ENCODE results near the gene FAM168A. TPM values are rescaled to one million over a fixed set of nuclear protein-coding genes. Genes with fewer than 3 reads are reported as not detected.

FAM168A gene
- total RNA-seq, 1 experiment from 2014 or later: 25.9 TPM

DNA sequence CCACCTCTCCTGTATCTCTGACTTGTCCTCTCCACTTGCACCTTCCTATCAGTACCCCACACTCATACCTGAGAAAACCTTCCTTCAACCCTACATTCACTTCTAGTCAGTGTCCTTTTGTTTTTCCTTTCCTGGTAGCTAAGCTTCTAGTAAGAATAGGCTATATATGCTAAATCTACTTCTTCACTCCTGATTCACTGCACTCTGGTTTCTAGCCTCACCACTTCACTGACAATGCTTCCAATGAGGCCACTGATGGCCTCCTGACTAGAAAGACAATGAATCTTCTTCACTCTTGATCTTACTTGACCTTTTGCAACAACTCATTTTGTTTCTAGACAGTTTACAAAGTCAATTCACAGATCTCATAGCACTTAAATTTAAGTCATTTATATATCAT lies 169.7 kb downstream of the FAM168A start (continued):
- TF ChIP-seq, protein P1, sequence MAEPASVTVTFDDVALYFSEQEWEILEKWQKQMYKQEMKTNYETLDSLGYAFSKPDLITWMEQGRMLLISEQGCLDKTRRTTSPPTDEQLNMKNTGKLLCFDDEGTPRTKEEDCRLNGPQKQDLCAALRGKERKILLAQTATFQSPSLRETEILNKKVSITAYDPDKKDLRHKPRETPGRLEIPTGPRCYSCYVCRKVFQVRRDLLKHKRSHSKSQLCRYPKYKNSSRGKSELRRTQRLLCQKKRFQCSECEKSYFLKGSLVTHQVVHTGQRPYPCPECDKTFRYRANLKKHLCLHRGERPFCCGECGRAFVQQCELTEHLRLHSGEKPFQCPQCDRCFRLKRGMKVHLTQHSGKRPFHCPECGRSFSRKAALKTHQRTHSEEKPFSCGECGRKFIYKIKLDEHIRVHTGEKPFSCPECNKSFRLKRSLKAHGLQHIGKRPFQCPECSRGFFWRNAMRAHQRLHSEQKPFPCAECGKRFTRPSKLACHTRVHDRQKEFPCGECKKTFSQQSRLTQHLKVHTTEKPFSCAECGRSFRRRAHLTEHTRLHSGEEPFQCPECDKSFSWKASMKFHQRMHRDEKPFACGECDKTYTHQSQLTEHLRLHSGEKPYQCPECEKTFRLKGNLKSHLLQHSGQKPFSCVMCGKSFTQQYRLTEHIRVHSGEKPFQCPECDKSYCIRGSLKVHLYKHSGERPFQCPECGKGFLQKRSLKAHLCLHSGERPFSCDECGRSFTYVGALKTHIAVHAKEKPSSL (CRISPR knock-in tag; conservative IDR thresholded peaks at IDR 0.05): no peak
- TF ChIP-seq E2F5 (CRISPR knock-in tag; IDR thresholded peaks at IDR 0.05): no peak

GRCh38 chr11:73426219-73426850 lies 171.6 kb downstream of the FAM168A start:
- DNase-seq (ENCODE audit: low spot score) (no peak), ATAC-seq (no peak)
- Mint-ChIP-seq H3K4me1 (peaks cover 6% of the 10 kb centered on the region), H3K27ac (peak overlapping the region; percentile 61; the same call in 1 of the 2 replicates), H3K4me3 (no peak overlapping the region), H3K27me3 (ENCODE audit: low read depth) (no peaks in the 10 kb centered on the region), H3K36me3 (no peaks in the 10 kb centered on the region), H3K9me3 (no peaks in the 10 kb centered on the region)
- CTCF ChIA-PET: interaction anchor here (1.0 to 1.6 kb wide), 3 partner anchors 16 to 221 kb away, joined by 3 to 8 read pairs (median 5); no protein-coding TSS in a partner anchor
- POLR2A ChIA-PET: no interaction called here
- TF ChIP-seq NR1H2 (CRISPR knock-in tag; IDR thresholded peaks at IDR 0.05) (no peak), TCF7 (CRISPR knock-in tag; IDR thresholded peaks at IDR 0.05; ENCODE audit: low read depth) (no peak), ZNF396 (CRISPR knock-in tag; IDR thresholded peaks at IDR 0.05; ENCODE audit: borderline replicate concordance) (no peak), ZNF671 (CRISPR knock-in tag; IDR thresholded peaks at IDR 0.05) (no peak), CBFB (CRISPR knock-in tag; IDR thresholded peaks at IDR 0.05; ENCODE audit: low read depth) (no peak), ZNF423 (CRISPR knock-in tag; IDR thresholded peaks at IDR 0.05) (no peak), AR (CRISPR knock-in tag; IDR thresholded peaks at IDR 0.05) (no peak), NFE2L1 (CRISPR knock-in tag; IDR thresholded peaks at IDR 0.05) (no peak), GTF2I (CRISPR knock-in tag; conservative IDR thresholded peaks at IDR 0.05) (no peak), RELA (CRISPR knock-in tag; IDR thresholded peaks at IDR 0.05; ENCODE audit: borderline replicate concordance) (no peak), ZNF263 (CRISPR knock-in tag; IDR thresholded peaks at IDR 0.05; ENCODE audit: low read depth) (no peak), TEAD1 (CRISPR knock-in tag; IDR thresholded peaks at IDR 0.05) (no peak)
- TF ChIP-seq, protein P2, sequence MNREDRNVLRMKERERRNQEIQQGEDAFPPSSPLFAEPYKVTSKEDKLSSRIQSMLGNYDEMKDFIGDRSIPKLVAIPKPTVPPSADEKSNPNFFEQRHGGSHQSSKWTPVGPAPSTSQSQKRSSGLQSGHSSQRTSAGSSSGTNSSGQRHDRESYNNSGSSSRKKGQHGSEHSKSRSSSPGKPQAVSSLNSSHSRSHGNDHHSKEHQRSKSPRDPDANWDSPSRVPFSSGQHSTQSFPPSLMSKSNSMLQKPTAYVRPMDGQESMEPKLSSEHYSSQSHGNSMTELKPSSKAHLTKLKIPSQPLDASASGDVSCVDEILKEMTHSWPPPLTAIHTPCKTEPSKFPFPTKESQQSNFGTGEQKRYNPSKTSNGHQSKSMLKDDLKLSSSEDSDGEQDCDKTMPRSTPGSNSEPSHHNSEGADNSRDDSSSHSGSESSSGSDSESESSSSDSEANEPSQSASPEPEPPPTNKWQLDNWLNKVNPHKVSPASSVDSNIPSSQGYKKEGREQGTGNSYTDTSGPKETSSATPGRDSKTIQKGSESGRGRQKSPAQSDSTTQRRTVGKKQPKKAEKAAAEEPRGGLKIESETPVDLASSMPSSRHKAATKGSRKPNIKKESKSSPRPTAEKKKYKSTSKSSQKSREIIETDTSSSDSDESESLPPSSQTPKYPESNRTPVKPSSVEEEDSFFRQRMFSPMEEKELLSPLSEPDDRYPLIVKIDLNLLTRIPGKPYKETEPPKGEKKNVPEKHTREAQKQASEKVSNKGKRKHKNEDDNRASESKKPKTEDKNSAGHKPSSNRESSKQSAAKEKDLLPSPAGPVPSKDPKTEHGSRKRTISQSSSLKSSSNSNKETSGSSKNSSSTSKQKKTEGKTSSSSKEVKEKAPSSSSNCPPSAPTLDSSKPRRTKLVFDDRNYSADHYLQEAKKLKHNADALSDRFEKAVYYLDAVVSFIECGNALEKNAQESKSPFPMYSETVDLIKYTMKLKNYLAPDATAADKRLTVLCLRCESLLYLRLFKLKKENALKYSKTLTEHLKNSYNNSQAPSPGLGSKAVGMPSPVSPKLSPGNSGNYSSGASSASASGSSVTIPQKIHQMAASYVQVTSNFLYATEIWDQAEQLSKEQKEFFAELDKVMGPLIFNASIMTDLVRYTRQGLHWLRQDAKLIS (CRISPR knock-in tag; IDR thresholded peaks at IDR 0.05; ENCODE audit: borderline replicate concordance): no peak
- TF ChIP-seq, protein P3, sequence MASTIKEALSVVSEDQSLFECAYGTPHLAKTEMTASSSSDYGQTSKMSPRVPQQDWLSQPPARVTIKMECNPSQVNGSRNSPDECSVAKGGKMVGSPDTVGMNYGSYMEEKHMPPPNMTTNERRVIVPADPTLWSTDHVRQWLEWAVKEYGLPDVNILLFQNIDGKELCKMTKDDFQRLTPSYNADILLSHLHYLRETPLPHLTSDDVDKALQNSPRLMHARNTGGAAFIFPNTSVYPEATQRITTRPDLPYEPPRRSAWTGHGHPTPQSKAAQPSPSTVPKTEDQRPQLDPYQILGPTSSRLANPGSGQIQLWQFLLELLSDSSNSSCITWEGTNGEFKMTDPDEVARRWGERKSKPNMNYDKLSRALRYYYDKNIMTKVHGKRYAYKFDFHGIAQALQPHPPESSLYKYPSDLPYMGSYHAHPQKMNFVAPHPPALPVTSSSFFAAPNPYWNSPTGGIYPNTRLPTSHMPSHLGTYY (CRISPR knock-in tag; IDR thresholded peaks at IDR 0.05): no peak
- TF ChIP-seq, protein P4, sequence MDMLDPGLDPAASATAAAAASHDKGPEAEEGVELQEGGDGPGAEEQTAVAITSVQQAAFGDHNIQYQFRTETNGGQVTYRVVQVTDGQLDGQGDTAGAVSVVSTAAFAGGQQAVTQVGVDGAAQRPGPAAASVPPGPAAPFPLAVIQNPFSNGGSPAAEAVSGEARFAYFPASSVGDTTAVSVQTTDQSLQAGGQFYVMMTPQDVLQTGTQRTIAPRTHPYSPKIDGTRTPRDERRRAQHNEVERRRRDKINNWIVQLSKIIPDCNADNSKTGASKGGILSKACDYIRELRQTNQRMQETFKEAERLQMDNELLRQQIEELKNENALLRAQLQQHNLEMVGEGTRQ (CRISPR knock-in tag; IDR thresholded peaks at IDR 0.05): no peak
- TF ChIP-seq, protein P5, sequence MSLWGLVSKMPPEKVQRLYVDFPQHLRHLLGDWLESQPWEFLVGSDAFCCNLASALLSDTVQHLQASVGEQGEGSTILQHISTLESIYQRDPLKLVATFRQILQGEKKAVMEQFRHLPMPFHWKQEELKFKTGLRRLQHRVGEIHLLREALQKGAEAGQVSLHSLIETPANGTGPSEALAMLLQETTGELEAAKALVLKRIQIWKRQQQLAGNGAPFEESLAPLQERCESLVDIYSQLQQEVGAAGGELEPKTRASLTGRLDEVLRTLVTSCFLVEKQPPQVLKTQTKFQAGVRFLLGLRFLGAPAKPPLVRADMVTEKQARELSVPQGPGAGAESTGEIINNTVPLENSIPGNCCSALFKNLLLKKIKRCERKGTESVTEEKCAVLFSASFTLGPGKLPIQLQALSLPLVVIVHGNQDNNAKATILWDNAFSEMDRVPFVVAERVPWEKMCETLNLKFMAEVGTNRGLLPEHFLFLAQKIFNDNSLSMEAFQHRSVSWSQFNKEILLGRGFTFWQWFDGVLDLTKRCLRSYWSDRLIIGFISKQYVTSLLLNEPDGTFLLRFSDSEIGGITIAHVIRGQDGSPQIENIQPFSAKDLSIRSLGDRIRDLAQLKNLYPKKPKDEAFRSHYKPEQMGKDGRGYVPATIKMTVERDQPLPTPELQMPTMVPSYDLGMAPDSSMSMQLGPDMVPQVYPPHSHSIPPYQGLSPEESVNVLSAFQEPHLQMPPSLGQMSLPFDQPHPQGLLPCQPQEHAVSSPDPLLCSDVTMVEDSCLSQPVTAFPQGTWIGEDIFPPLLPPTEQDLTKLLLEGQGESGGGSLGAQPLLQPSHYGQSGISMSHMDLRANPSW (CRISPR knock-in tag; conservative IDR thresholded peaks at IDR 0.05; ENCODE audit: low read depth): no peak
